ENCODE data around the gene SUGCT. TPM values are rescaled to one million over a fixed set of nuclear protein-coding genes. Genes with fewer than 3 reads are reported as not detected.
A peak's percentile ranks its signal among the peaks of the same experiment; 100 is the strongest.

SUGCT gene
- total RNA-seq, 1 experiment from 2014 or later = 12.4 TPM

DNA sequence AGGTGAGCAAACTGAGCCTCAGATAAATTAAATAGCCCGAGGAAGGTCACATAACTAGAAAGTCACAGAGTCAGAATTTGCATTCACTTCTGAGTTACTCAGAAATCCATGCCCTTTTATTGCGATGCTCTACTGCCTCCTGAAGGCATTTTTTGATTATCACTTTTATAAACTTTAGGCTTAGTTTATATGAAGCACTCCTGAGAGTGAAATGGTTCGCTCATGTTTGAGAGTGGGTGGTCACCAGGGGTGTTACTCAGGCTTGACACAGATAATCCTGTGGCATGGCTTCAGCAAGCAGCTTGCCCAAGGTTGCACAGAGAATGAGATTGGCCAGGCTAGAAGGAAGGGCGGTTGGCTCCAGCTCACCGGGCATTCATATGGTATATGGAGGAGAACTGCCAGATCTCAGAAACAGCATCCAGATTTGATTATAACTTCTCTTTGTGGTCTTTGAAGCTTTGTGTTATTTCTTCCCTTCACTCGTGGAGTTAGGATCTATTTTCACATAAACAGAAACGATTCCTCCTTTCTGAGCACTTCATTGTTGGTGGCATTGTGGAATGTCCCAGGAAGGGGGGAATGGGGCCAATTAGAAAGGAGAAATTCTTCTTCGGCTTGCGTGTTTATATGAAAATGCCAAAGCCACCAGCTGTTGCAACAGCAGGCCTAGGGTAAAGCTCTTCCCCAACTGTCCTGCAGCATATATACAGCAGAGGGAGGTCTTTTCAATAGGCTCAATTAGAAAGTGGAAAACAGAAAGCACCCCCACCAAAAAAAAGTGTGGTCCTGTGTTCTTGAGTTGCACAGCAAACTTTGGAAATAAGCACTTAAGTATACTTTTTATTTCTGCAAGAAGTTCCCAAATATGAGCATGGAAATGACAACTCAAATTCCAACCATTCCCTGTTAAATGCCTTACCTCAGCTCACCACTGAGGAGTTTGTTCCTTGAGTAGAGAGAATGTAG, 628.8 kb downstream of the SUGCT start:
- DNase-seq (ENCODE audit: low read depth) = peak; percentile 88

GRCh38 chr7:40765639-40766038, 630.8 kb downstream of the SUGCT start:
- no peak for DNase-seq (ENCODE audit: low read depth)

DNA sequence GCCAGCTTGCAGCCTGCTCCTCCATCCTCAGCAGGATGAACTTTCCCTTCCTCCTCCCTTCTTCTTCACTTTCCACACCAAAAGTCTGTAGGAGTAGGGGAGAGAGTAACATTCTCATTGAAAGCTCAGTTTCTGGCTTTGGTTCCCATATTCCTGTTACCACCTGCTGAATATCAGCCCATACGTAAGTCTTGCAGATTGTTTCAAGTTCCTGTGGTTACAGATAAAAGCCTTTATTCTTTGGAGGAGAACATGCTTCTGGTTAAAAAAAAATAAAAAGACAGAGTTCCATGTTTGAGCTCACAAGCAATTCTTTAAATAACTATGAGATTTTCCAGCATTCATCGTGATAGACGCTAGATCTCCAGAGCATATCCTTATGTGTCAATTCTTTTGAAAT, 637.3 kb downstream of the SUGCT start:
- no peak for DNase-seq (ENCODE audit: low read depth)

GRCh38 chr7:40773656-40774055, 638.9 kb downstream of the SUGCT start:
- DNase-seq (ENCODE audit: low read depth) = no peak

GRCh38 chr7:40775877-40776276, 641.1 kb downstream of the SUGCT start:
- no peak for DNase-seq (ENCODE audit: low read depth)

GRCh38 chr7:40777730-40778312, 643.0 kb downstream of the SUGCT start:
- DNase-seq (ENCODE audit: low read depth) = no peak

- DNase-seq (ENCODE audit: low read depth) = no peak
Measured at GRCh38 chr7:40780460-40780859, 645.7 kb downstream of the SUGCT start.

- peak; percentile 26 for DNase-seq (ENCODE audit: low read depth)
Measured at GRCh38 chr7:40782836-40783235, 648.0 kb downstream of the SUGCT start.

- no peak for DNase-seq (ENCODE audit: low read depth)
Measured at GRCh38 chr7:40784176-40784575, 649.4 kb downstream of the SUGCT start.

DNA sequence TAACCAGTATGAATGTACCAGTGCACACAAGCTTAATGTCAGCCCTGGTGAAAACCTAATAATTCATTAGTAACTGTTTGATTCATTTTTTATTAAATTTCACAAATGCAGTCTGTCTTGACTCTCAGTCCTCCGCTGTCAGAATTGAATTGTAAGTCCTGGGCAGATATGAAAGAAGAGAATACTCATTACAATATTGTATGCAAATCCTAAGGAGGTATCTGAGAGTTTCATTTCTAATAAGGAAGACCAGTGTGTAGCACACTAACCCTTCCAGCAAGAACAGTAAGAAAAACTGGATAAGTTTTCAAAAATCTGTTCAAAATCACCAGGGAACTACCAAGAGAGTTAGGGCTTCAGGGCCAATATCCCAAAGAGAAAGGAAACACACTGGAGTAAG, 652.1 kb downstream of the SUGCT start:
- no peak for DNase-seq (ENCODE audit: low read depth)

GRCh38 chr7:40793132-40793531, 658.3 kb downstream of the SUGCT start:
- peak; percentile 80 for DNase-seq (ENCODE audit: low read depth)

- no peak for DNase-seq (ENCODE audit: low read depth)
Measured at GRCh38 chr7:40795607-40796006, 660.8 kb downstream of the SUGCT start.

- DNase-seq (ENCODE audit: low read depth) = no peak
Measured at GRCh38 chr7:40796723-40797122, 661.9 kb downstream of the SUGCT start.

GRCh38 chr7:40798613-40799012, 663.8 kb downstream of the SUGCT start:
- no peak for DNase-seq (ENCODE audit: low read depth)

- DNase-seq (ENCODE audit: low read depth) = no peak
Measured at GRCh38 chr7:40799493-40800403, 664.9 kb downstream of the SUGCT start.

DNA sequence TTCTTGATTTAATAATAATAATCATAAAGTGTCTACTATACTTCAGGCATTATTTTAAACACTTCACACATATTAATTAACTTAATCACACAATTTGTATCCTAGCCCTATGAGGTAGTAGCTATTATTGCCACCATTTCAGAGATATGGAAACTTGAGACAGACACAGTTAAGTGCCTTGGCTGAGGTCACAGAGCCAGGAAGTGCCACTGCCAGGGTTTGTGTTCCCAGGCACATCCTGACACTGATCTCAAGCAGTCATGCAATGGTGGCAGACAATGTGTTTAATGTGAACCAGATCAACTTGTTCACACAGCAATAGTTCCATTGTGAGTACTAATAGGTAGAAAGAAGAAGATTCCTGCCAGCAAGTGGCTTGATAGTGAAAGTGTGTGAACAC, 666.0 kb downstream of the SUGCT start:
- DNase-seq (ENCODE audit: low read depth) = no peak

DNA sequence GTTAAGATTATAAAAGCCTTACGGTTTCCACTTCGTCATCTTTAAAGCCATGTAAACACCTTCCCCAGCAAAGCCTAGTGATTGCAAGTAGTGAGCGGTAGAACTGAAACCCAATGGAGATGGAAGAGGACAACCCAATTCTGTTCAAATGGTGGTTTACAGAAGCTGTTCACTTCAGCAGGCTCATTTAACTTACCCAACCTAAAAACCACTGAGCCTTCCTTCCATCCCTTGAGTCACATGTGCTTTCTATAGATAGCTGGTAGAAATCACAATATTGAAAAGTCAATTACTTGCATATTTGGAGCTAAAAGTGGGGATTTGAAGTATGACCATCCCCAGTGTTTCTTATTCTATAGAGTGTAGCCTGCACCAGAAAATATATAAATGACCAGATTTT, 667.7 kb downstream of the SUGCT start:
- DNase-seq (ENCODE audit: low read depth) = peak; percentile 47

GRCh38 chr7:40804477-40805215, 669.8 kb downstream of the SUGCT start:
- peak; percentile 41 for DNase-seq (ENCODE audit: low read depth)

DNA sequence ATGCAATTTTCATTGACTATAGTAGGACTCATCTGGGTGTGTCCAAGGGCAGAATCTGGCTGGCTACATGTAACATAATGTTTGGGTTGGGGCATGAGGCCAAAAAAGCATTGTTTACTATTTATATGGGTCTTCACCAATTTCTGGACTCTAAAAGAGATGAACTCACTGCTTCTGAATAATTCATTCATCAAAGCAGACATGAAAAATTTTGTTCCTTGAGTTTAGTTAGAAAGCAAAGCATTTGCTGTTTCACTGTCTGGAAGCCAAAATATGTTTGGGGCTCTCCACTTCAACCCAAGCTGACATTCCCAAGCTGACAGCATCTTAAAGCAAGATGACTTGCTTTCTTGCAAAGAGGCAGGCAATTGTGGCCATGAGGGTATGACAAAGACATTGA, 670.6 kb downstream of the SUGCT start:
- no peak for DNase-seq (ENCODE audit: low read depth)

- peak; percentile 94 for DNase-seq (ENCODE audit: low read depth)
Measured at GRCh38 chr7:40808378-40808942, 673.7 kb downstream of the SUGCT start.

DNA sequence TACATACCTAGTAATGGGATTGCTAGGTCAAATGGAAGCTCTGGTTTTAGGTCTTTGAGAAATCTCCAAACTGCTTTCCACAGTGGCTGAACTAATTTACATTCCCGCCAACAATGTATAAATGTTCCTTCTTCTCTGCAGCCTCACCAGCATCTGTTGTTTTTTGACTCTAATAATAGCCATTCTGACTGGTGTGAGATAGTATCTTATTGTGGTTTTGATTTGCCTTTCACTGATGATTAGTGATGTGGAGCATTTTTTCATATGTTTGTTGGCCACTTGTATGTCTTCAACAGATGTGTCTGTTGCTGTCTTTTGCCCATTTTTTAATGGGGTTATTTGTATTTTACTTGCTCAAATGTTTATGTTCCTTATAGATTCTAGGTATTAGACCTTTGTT, 675.5 kb downstream of the SUGCT start:
- DNase-seq (ENCODE audit: low read depth) = peak; percentile 84

All from RPMI7951 (cell line).